Fibroblast of peridontal ligament (primary cell): ENCODE data around the gene CEBPG.

Experiments used
- DNase-seq: peaks from one replicate; pipeline ENCODE4 v3.0.0-alpha.2; 2010; ENCODE audit errors: extremely low read depth

The CEBPG gene

GRCh38 chr19:33394723-33395560, 21.4 kb downstream of the CEBPG start:
- DNase-seq = no peak

- no peak for DNase-seq
Observed at GRCh38 chr19:33395561-33396550, 22.3 kb downstream of the CEBPG start.

GRCh38 chr19:33396701-33397535, 23.4 kb downstream of the CEBPG start:
- no peak for DNase-seq

- DNase-seq = no peak
Observed at GRCh38 chr19:33397536-33398360, 24.2 kb downstream of the CEBPG start.

GRCh38 chr19:33398361-33399060, 25.0 kb downstream of the CEBPG start:
- no peak for DNase-seq

- DNase-seq = no peak
Observed at GRCh38 chr19:33399081-33399744, 25.7 kb downstream of the CEBPG start.

GRCh38 chr19:33399745-33400681, 26.5 kb downstream of the CEBPG start:
- DNase-seq = no peak

- no peak for DNase-seq
Observed at GRCh38 chr19:33400856-33401682, 27.6 kb downstream of the CEBPG start.

GRCh38 chr19:33401683-33402420, 28.3 kb downstream of the CEBPG start:
- DNase-seq = no peak

- DNase-seq = no peak
Observed at GRCh38 chr19:33402421-33403220, 29.1 kb downstream of the CEBPG start.

- DNase-seq = no peak
Observed at GRCh38 chr19:33403221-33403972, 29.9 kb downstream of the CEBPG start.

- no peak for DNase-seq
Observed at GRCh38 chr19:33403973-33404304, 30.4 kb downstream of the CEBPG start.

- DNase-seq = no peak
Observed at GRCh38 chr19:33404506-33405253, 31.2 kb downstream of the CEBPG start.

- DNase-seq = no peak
Observed at GRCh38 chr19:33405254-33405552, 31.7 kb downstream of the CEBPG start.
